ENCODE measurements around the gene HORMAD1. TPM values are rescaled to one million over a fixed set of nuclear protein-coding genes. Genes with fewer than 3 reads are reported as not detected.
A peak's percentile ranks its signal among the peaks of the same experiment; 100 is the strongest.
"Not testable (repeated sequence)": the region's sequence is repeated elsewhere in the genome, so short reads cannot be mapped to it uniquely, and the experiment has no call there.

HORMAD1 gene
- total RNA-seq (under 1 TPM; 0.73 to 0.74 TPM), polyA plus RNA-seq (under 1 TPM in 1 of 3 donors, not detected in 2; 0.64 TPM), total RNA-seq (0 to 0.59 (median 0.15) reads per million in 6 experiments)

- DNase-seq, result no peak
- no peaks in the 10 kb centered on the region for H3K4me1 Mint-ChIP-seq
- no peak within 1 kb of the TSS for H3K4me3 Mint-ChIP-seq
- H3K9me3 Mint-ChIP-seq, result peaks cover 0 to 2% (median 0%) of the 10 kb centered on the region in 9 donors
- no peak within 1 kb of the TSS for H3K27ac Mint-ChIP-seq
- no peak for ATAC-seq
- POLR2A ChIA-PET, result no interaction called here
- no peaks in the 10 kb centered on the region for H3K27me3 Mint-ChIP-seq
- peaks cover 0 to 4% (median 0%) of the 10 kb centered on the region in 3 donors for H3K36me3 Mint-ChIP-seq
Measured at GRCh38 chr1:150720703-150721102, at the start of gene HORMAD1. HORMAD1 (minus strand) TSS chr1:150720895; CDS start chr1:150719505, 1,390 bp downstream.

- DNase-seq, H3K9me3 Mint-ChIP-seq, H3K4me3 Mint-ChIP-seq, H3K27me3 Mint-ChIP-seq, H3K36me3 Mint-ChIP-seq, ATAC-seq: not testable (repeated sequence)
- H3K27ac Mint-ChIP-seq, result peak overlapping the region in 6 of 10 donors; percentile 29 to 98 (median 71)
- peaks cover 17 to 57% (median 41%) of the 10 kb centered on the region in 4 donors for H3K4me1 Mint-ChIP-seq
- POLR2A ChIA-PET, result interaction anchor here (0.6 kb wide), 1 partner anchor 180 kb away, joined by 4 read pairs; no protein-coding TSS in a partner anchor
Measured at GRCh38 chr1:150767704-150768103, 47.0 kb upstream of the HORMAD1 start.

DNA sequence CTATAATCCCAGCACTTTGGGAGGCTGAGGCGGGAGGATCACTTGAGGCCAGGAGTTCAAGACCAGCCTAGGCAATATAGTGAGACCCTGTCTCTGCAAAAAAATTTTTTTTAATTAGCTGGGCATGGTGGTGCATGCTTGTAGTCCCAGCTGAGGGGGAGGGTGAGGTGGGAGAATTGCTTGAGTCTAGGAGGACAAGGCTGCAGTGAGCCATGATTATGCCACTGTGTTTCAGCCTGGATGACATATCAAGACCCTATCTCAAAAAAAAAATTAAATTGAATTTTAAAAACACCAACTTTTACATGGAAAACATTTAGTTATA is 45.2 kb upstream of the HORMAD1 start:
- H3K4me3 Mint-ChIP-seq, result peak overlapping the region; percentile 85 to 99 (median 94)
- H3K27ac Mint-ChIP-seq, result peak overlapping the region; percentile 90 to 98 (median 94)
- H3K9me3 Mint-ChIP-seq, DNase-seq, H3K27me3 Mint-ChIP-seq: not testable (repeated sequence)
- peak in 1 of 2 donors; percentile 25 for ATAC-seq
- H3K4me1 Mint-ChIP-seq, result peaks cover 20 to 61% (median 42%) of the 10 kb centered on the region in 4 donors
- peaks cover 0 to 13% (median 13%) of the 10 kb centered on the region in 3 donors for H3K36me3 Mint-ChIP-seq
- POLR2A ChIA-PET, result interaction anchor here (0.6 to 1.8 kb wide), 6 partner anchors 9 to 208 kb away, joined by 3 to 6 read pairs (median 4); no protein-coding TSS in a partner anchor

GRCh38 chr1:150765296-150765976 is 44.7 kb upstream of the HORMAD1 start, which contains the start of gene CTSS:
CTSS (minus strand) TSS chr1:150765778; CDS start chr1:150764763, 1,015 bp downstream.
- peak within 1 kb of the TSS; percentile 85 to 99 (median 94) for H3K4me3 Mint-ChIP-seq
- POLR2A ChIA-PET, result interaction anchor here (0.5 to 1.8 kb wide), 7 partner anchors 9 to 650 kb away, joined by 3 to 6 read pairs (median 4); partner anchors contain the start of gene GOLPH3L
- peak; percentile 73 to 77 for ATAC-seq
- H3K4me1 Mint-ChIP-seq, result peaks cover 16 to 59% (median 40%) of the 10 kb centered on the region in 4 donors
- H3K27ac Mint-ChIP-seq, result peak within 1 kb of the TSS; percentile 90 to 98 (median 94)
- DNase-seq, result peak in 3 of 10 donors; percentile 46 to 53 (median 49)
- peaks cover 0 to 3% (median 0%) of the 10 kb centered on the region in 9 donors for H3K9me3 Mint-ChIP-seq
- H3K27me3 Mint-ChIP-seq, result no peaks in the 10 kb centered on the region
- H3K36me3 Mint-ChIP-seq, result peaks cover 0 to 18% (median 18%) of the 10 kb centered on the region in 3 donors

GRCh38 chr1:150764617-150765101 is 44.0 kb upstream of the HORMAD1 start:
- peak; percentile 43 to 60 for ATAC-seq
- POLR2A ChIA-PET, result interaction anchor here (0.6 to 1.8 kb wide), 5 partner anchors 10 to 203 kb away, joined by 3 to 6 read pairs (median 4); partner anchors contain the start of gene GOLPH3L

DNA sequence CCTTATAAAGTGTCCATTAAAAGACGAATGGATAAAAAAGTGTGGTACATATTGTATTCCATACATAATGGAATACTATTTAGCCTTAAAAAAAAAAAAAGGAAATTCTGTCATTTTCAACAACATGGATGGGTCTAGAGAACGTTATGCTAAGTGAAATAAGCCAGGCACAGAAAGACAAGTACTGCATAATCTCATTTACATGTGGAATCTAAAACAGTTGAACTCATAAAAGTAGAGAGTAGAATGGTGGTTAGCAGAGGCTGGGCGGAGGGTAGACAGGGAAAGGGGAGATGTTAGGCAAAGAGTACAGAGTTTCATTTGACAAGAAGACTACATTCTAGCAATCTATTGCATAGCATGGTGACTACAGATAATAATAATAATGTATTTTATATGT is 42.3 kb upstream of the HORMAD1 start:
- DNase-seq, result no peak
- no peak for ATAC-seq
- peaks cover 0 to 4% (median 0%) of the 10 kb centered on the region in 9 donors for H3K9me3 Mint-ChIP-seq
- H3K27me3 Mint-ChIP-seq, result no peaks in the 10 kb centered on the region
- H3K4me3 Mint-ChIP-seq, result peak overlapping the region in 9 of 10 donors; percentile 30 to 85 (median 60)
- H3K27ac Mint-ChIP-seq, result peak overlapping the region in 4 of 10 donors; percentile 23 to 66 (median 37)
- peaks cover 16 to 67% (median 45%) of the 10 kb centered on the region in 4 donors for H3K4me1 Mint-ChIP-seq
- POLR2A ChIA-PET, result interaction anchor here (1.6 kb wide), 1 partner anchor 14 kb away, joined by 4 read pairs; no protein-coding TSS in a partner anchor
- H3K36me3 Mint-ChIP-seq, result peaks cover 0 to 34% (median 23%) of the 10 kb centered on the region in 3 donors

More at GRCh38 chr1:150764617-150765101, 44.0 kb upstream of the HORMAD1 start:
- peak overlapping the region; percentile 90 to 98 (median 94) for H3K27ac Mint-ChIP-seq
- peak overlapping the region; percentile 85 to 99 (median 94) for H3K4me3 Mint-ChIP-seq
- peaks cover 16 to 67% (median 44%) of the 10 kb centered on the region in 4 donors for H3K4me1 Mint-ChIP-seq
- peaks cover 0 to 4% (median 0%) of the 10 kb centered on the region in 9 donors for H3K9me3 Mint-ChIP-seq
- DNase-seq, result peak in 1 of 10 donors; percentile 11
- H3K36me3 Mint-ChIP-seq, result peaks cover 0 to 24% (median 23%) of the 10 kb centered on the region in 3 donors
- H3K27me3 Mint-ChIP-seq, result no peaks in the 10 kb centered on the region

DNA sequence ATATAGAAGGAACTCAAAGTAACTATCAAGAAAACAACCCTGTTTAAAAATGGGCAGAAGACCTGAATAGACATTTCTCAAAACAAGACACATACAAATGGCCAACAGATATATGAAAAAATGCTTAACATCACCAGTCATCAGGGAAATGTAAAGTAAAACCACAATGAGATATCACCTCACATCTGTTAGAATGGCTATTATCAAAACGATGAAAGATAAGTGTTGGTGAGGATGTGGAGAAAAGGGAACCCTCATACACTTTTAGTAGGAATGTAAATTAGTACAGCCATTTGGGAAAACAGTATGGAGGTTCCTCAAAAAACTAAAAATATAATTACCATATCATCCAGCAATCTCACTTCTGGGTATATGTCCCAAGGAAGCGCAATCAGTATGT is 41.9 kb upstream of the HORMAD1 start:
- Mint-ChIP-seq H3K36me3 (peaks cover 0 to 39% (median 23%) of the 10 kb centered on the region in 3 donors), H3K27ac (peak overlapping the region in 2 of 10 donors; percentile 31 to 66), H3K4me3 (peak overlapping the region in 9 of 10 donors; percentile 30 to 85 (median 52)), H3K4me1 (peaks cover 18 to 67% (median 45%) of the 10 kb centered on the region in 4 donors), H3K27me3 (no peaks in the 10 kb centered on the region), H3K9me3 (peaks cover 0 to 4% (median 0%) of the 10 kb centered on the region in 9 donors)
- DNase-seq, result no peak
- POLR2A ChIA-PET, result no interaction called here
- ATAC-seq, result no peak

- H3K9me3 Mint-ChIP-seq, result peaks cover 0 to 4% (median 0%) of the 10 kb centered on the region in 9 donors
- H3K36me3 Mint-ChIP-seq, result peaks cover 0 to 47% (median 26%) of the 10 kb centered on the region in 3 donors
- DNase-seq, result no peak
- ATAC-seq, result no peak
- H3K27me3 Mint-ChIP-seq, result no peaks in the 10 kb centered on the region
- peak overlapping the region in 1 of 10 donors; percentile 66 for H3K27ac Mint-ChIP-seq
- H3K4me1 Mint-ChIP-seq, result peaks cover 18 to 61% (median 45%) of the 10 kb centered on the region in 4 donors
- POLR2A ChIA-PET, result no interaction called here
- H3K4me3 Mint-ChIP-seq, result peak overlapping the region in 2 of 10 donors; percentile 30 to 76
Measured at GRCh38 chr1:150761801-150762200, 41.1 kb upstream of the HORMAD1 start.

DNA sequence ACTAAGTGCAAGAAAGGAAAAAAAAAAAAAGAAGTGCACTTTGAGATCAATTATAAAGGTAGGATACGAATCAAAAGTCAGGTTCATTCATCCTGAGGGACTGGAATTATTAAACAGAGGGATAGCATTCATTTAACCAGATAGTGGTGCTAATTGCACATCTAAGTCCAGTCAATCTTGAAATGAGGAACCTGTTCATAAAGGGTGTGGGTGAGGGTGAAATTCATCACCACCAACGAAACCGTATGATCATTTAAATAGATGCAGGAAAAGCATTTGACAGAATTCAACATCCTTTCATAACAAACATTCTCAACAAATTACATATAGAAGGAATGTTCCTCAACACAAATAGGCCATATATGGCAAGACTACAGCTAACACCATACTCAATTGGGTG is 39.3 kb upstream of the HORMAD1 start:
- Mint-ChIP-seq H3K4me3 (peak overlapping the region in 2 of 10 donors; percentile 15 to 57), H3K36me3 (peaks cover 0 to 62% (median 28%) of the 10 kb centered on the region in 3 donors), H3K27me3 (no peaks in the 10 kb centered on the region), H3K9me3 (peaks cover 0 to 4% (median 0%) of the 10 kb centered on the region in 9 donors), H3K27ac (peak overlapping the region in 6 of 10 donors; percentile 3 to 63 (median 28)), H3K4me1 (peaks cover 15 to 46% (median 36%) of the 10 kb centered on the region in 4 donors)
- POLR2A ChIA-PET, result no interaction called here
- no peak for ATAC-seq
- no peak for DNase-seq

- Mint-ChIP-seq H3K4me1 (peaks cover 0 to 6% (median under 1%) of the 10 kb centered on the region in 4 donors), H3K27me3 (no peaks in the 10 kb centered on the region), H3K4me3 (no peak overlapping the region), H3K36me3 (peaks cover 0 to 87% (median 28%) of the 10 kb centered on the region in 3 donors), H3K27ac (peak overlapping the region in 4 of 10 donors; percentile 22 to 28 (median 26)), H3K9me3 (no peaks in the 10 kb centered on the region)
- POLR2A ChIA-PET, result no interaction called here
- ATAC-seq (no peak), DNase-seq (no peak)
Measured at GRCh38 chr1:150753416-150753815, 32.7 kb upstream of the HORMAD1 start.

- ATAC-seq (no peak), DNase-seq (no peak)
- H3K9me3 Mint-ChIP-seq, result no peaks in the 10 kb centered on the region
Measured at GRCh38 chr1:150751443-150751842, 30.7 kb upstream of the HORMAD1 start.

GRCh38 chr1:150749720-150750311 is 29.1 kb upstream of the HORMAD1 start:
- H3K9me3 Mint-ChIP-seq, result no peaks in the 10 kb centered on the region
- no peaks in the 10 kb centered on the region for H3K27me3 Mint-ChIP-seq
- POLR2A ChIA-PET, result interaction anchor here (0.6 kb wide), 1 partner anchor 190 kb away, joined by 3 read pairs; no protein-coding TSS in a partner anchor
- ATAC-seq, result no peak
- H3K36me3 Mint-ChIP-seq, result peaks cover 0 to 55% (median 21%) of the 10 kb centered on the region in 3 donors
- peaks cover 0 to 6% (median 0%) of the 10 kb centered on the region in 4 donors for H3K4me1 Mint-ChIP-seq
- no peak for DNase-seq
- peak overlapping the region in 2 of 10 donors; percentile 27 to 46 for H3K27ac Mint-ChIP-seq
- no peak overlapping the region for H3K4me3 Mint-ChIP-seq

More at GRCh38 chr1:150751443-150751842, 30.7 kb upstream of the HORMAD1 start:
- no peak overlapping the region for H3K27ac Mint-ChIP-seq
- peaks cover 0 to 6% (median 0%) of the 10 kb centered on the region in 4 donors for H3K4me1 Mint-ChIP-seq
- POLR2A ChIA-PET, result no interaction called here
- H3K27me3 Mint-ChIP-seq, result no peaks in the 10 kb centered on the region
- H3K4me3 Mint-ChIP-seq, result no peak overlapping the region
- peaks cover 0 to 69% (median 25%) of the 10 kb centered on the region in 3 donors for H3K36me3 Mint-ChIP-seq

Data from naive thymus-derived CD8-positive, alpha-beta T cell (primary cell).